H1 (cell line): ENCODE data around the gene PTPN21. TPM values are rescaled to one million over a fixed set of nuclear protein-coding genes. Genes with fewer than 3 reads are reported as not detected.

Experiments used
- CTCF ChIA-PET: fragments of 300-600 bp; sonication (Branson Sonifier 250); formaldehyde crosslinking; loops from one replicate; lab custom pipeline; 2021; ENCODE audit not compliant: partially characterized antibody; lab: Charles Lee
- POLR2A ChIA-PET: fragments of 300-600 bp; sonication (Branson Sonifier 250); formaldehyde crosslinking; loops from one replicate; lab custom pipeline; 2021; ENCODE audit warnings: inconsistent platforms; ENCODE audit not compliant: partially characterized antibody; lab: Charles Lee
- DNase-seq, 2 experiments: peaks; one replicate each; pipeline versions ENCODE4 v3.0.0 to v3.0.0-alpha.2; 2010 to 2022; ENCODE audit warnings: low spot score in 2 of 2, low read depth in 1 of 2, mixed read lengths in 1 of 2
- FAIRE-seq: peaks from 2 replicates; lab custom pipeline; 2011; peaks lifted over from hg19 to GRCh38; lab: Jason Lieb, UNC
- H2AFZ ChIP-seq: 2 replicates; pipeline ENCODE4 v1.8.1; 2012; ENCODE audit warnings: low read length, inconsistent platforms
- H2AK5ac ChIP-seq: 2 replicates; pipeline ENCODE4 v1.6.1; 2013; ENCODE audit warnings: low read depth, low read length
- H2BK120ac ChIP-seq: replicated peaks from 2 replicates; pipeline ENCODE3; 2013; ENCODE audit warnings: low read depth, low read length, inconsistent platforms
- H2BK12ac ChIP-seq: 2 replicates; pipeline ENCODE4 v1.6.1; 2013; ENCODE audit warnings: low read depth, low read length
- H2BK15ac ChIP-seq: 2 replicates; pipeline ENCODE4 v1.6.1; 2013; ENCODE audit warnings: low read length
- H2BK20ac ChIP-seq: 2 replicates; pipeline ENCODE4 v1.6.1; 2013; ENCODE audit warnings: low read length
- H2BK5ac ChIP-seq: 2 replicates; pipeline ENCODE4 v1.6.1; 2013; ENCODE audit warnings: low read depth, low read length
- H3K14ac ChIP-seq: 2 replicates; pipeline ENCODE4 v1.6.1; 2013; ENCODE audit warnings: inconsistent platforms; ENCODE audit not compliant: insufficient read length
- H3K18ac ChIP-seq: 2 replicates; pipeline ENCODE4 v1.6.1; 2013; ENCODE audit warnings: low read length; ENCODE audit errors: extremely low read depth
- H3K23ac ChIP-seq: 2 replicates; pipeline ENCODE4 v1.6.1; 2013; ENCODE audit warnings: inconsistent platforms; ENCODE audit not compliant: insufficient read length
- H3K23me2 ChIP-seq: 2 replicates; pipeline ENCODE4 v1.6.1; 2013; ENCODE audit warnings: low read depth, low read length
- H3K27ac ChIP-seq: 2 replicates; pipeline ENCODE4 v1.6.1; 2011; ENCODE audit warnings: low read depth, low read length, inconsistent platforms
- H3K27me3 ChIP-seq, 4 experiments: replicated peaks in 1 of 4; 1 replicate in 1 of 4; 2 replicates in 3 of 4; pipeline versions ENCODE4 v1.6.1 to v1.8.1; 2011 to 2013; ENCODE audit warnings: low read length in 3 of 4, mild to moderate bottlenecking in 3 of 4, inconsistent platforms in 2 of 4, mixed read lengths in 2 of 4, moderate library complexity in 1 of 4; ENCODE audit not compliant: control insufficient read depth in 3 of 4, insufficient read depth in 3 of 4; ENCODE audit errors: extremely low read depth in 1 of 4
- H3K36me3 ChIP-seq, 4 experiments: 2 replicates each; pipeline versions ENCODE4 v1.6.1 to v1.8.1; 2011 to 2013; ENCODE audit warnings: mild to moderate bottlenecking in 4 of 4, low read length in 3 of 4, moderate library complexity in 2 of 4, control low read depth in 1 of 4, inconsistent platforms in 1 of 4; ENCODE audit not compliant: insufficient read depth in 4 of 4, control insufficient read depth in 2 of 4
- H3K4ac ChIP-seq: replicated peaks from 2 replicates; pipeline ENCODE3; 2013; ENCODE audit warnings: low read length, low read depth, mixed read lengths, inconsistent platforms; ENCODE audit not compliant: insufficient read length
- H3K4me1 ChIP-seq, 4 experiments: replicated peaks in 1 of 4; 1 replicate in 1 of 4; 2 replicates in 3 of 4; pipeline versions ENCODE4 v1.6.1 to v1.8.1; 2011 to 2013; ENCODE audit warnings: low read length in 3 of 4, inconsistent platforms in 2 of 4, mixed read lengths in 1 of 4; ENCODE audit not compliant: insufficient read depth in 4 of 4, control insufficient read depth in 3 of 4
- H3K4me2 ChIP-seq, 2 experiments: 2 replicates each; pipeline versions ENCODE4 v1.6.1 to v1.8.1; 2011 to 2013; ENCODE audit warnings: low read depth in 2 of 2, low read length in 2 of 2, control low read depth in 1 of 2, inconsistent platforms in 1 of 2, mild to moderate bottlenecking in 1 of 2; ENCODE audit not compliant: insufficient read depth in 1 of 2
- H3K4me3 ChIP-seq, 4 experiments: fragments of 200-600, 300-600 bp in 1 of 4; sonication (generic), shearing (Covaris generic), sonication (Bioruptor Twin) in 1 of 4; 2 replicates each; pipeline versions ENCODE4 v1.5.1 to v1.8.1; 2011 to 2016; ENCODE audit warnings: low read length in 4 of 4, low read depth in 3 of 4, control low read depth in 2 of 4, inconsistent platforms in 2 of 4, mild to moderate bottlenecking in 2 of 4, mixed read lengths in 1 of 4, moderate library complexity in 1 of 4; ENCODE audit not compliant: insufficient read depth in 2 of 4; ENCODE audit errors: extremely low read depth in 1 of 4
- H3K56ac ChIP-seq: replicated peaks from 2 replicates; pipeline ENCODE3; 2013; ENCODE audit warnings: low read depth, mild to moderate bottlenecking, mixed read lengths, low read length, inconsistent platforms; ENCODE audit not compliant: insufficient read length
- H3K79me1 ChIP-seq: 2 replicates; pipeline ENCODE4 v1.6.1; 2013; ENCODE audit warnings: low read depth, low read length, control low read depth
- H3K79me2 ChIP-seq, 2 experiments: 2 replicates each; pipeline versions ENCODE4 v1.6.1 to v1.8.1; 2012 to 2013; ENCODE audit warnings: low read length in 2 of 2, mild to moderate bottlenecking in 2 of 2, inconsistent platforms in 1 of 2; ENCODE audit not compliant: insufficient read depth in 2 of 2, control insufficient read depth in 1 of 2
- H3K9ac ChIP-seq, 4 experiments: replicated peaks in 1 of 4; 1 replicate in 1 of 4; 2 replicates in 3 of 4; pipeline versions ENCODE4 v1.6.1 to v1.8.1; 2011 to 2013; ENCODE audit warnings: low read depth in 3 of 4, low read length in 3 of 4, control low read depth in 2 of 4, mild to moderate bottlenecking in 2 of 4, moderate library complexity in 2 of 4, inconsistent platforms in 1 of 4; ENCODE audit errors: extremely low read depth in 1 of 4
- H3K9me3 ChIP-seq, 2 experiments: 2 replicates each; pipeline versions ENCODE4 v1.6.1 to v1.8.1; 2012 to 2013; ENCODE audit warnings: mild to moderate bottlenecking in 2 of 2, moderate library complexity in 2 of 2, control low read depth in 1 of 2, inconsistent platforms in 1 of 2, low read depth in 1 of 2, low read length in 1 of 2, mixed read lengths in 1 of 2; ENCODE audit not compliant: insufficient read depth in 2 of 2
- H4K20me1 ChIP-seq, 2 experiments: replicated peaks in 1 of 2; 2 replicates each; pipeline versions ENCODE3 to v1.8.1; 2011 to 2013; ENCODE audit warnings: inconsistent platforms in 2 of 2, low read length in 2 of 2, mild to moderate bottlenecking in 1 of 2; ENCODE audit not compliant: insufficient read depth in 2 of 2, control insufficient read depth in 1 of 2
- H4K5ac ChIP-seq: 2 replicates; pipeline ENCODE4 v1.6.1; 2013; ENCODE audit warnings: low read length, low read depth, mixed read lengths, inconsistent platforms; ENCODE audit not compliant: insufficient read length
- H4K8ac ChIP-seq: 2 replicates; pipeline ENCODE4 v1.8.0; 2013; ENCODE audit warnings: mild to moderate bottlenecking, moderate library complexity, low read length, inconsistent platforms; ENCODE audit not compliant: insufficient read depth; ENCODE audit errors: extremely low read depth
- H4K91ac ChIP-seq: replicated peaks from 2 replicates; pipeline ENCODE3; 2013; ENCODE audit warnings: low read length, mixed read lengths, inconsistent platforms; ENCODE audit not compliant: insufficient read length
- CTBP2 ChIP-seq: IDR thresholded peaks from 2 replicates; pipeline ENCODE4 v1.7.0; 2011; ENCODE audit warnings: borderline replicate concordance, mild to moderate bottlenecking, moderate library complexity, mixed read lengths, low read length; ENCODE audit not compliant: insufficient read depth, insufficient read length
- EP300 ChIP-seq, 2 experiments: IDR thresholded peaks; 1 replicate in 1 of 2; 2 replicates in 1 of 2; pipeline ENCODE4 v1.6.1; 2011 to 2012; ENCODE audit warnings: low read depth in 2 of 2, low read length in 2 of 2, mild to moderate bottlenecking in 2 of 2, borderline replicate concordance in 1 of 2, inconsistent platforms in 1 of 2, moderate library complexity in 1 of 2
- EZH2 ChIP-seq: fragments of 200-600 bp; sonication (generic); IDR thresholded peaks from 2 replicates; pipeline ENCODE4 v1.7.1; 2012; ENCODE audit warnings: low read depth, mild to moderate bottlenecking, moderate library complexity, low read length, inconsistent platforms; ENCODE audit not compliant: severe bottlenecking
- HDAC6 ChIP-seq: IDR thresholded peaks from one replicate; pipeline ENCODE4 v1.7.1; 2012; ENCODE audit warnings: low read depth, mild to moderate bottlenecking, inconsistent platforms, low read length, moderate library complexity
- JUND ChIP-seq: IDR thresholded peaks from 2 replicates; pipeline ENCODE4 v1.6.1; 2011; ENCODE audit warnings: mild to moderate bottlenecking, improper control_type of control experiment, low read length
- KDM5A ChIP-seq: fragments of 200-600 bp; IDR thresholded peaks from 2 replicates; pipeline ENCODE4 v1.7.1; 2012; ENCODE audit warnings: mild to moderate bottlenecking, low read length, inconsistent platforms, mixed read lengths
- NANOG ChIP-seq: IDR thresholded peaks from 2 replicates; pipeline ENCODE4 v1.6.1; 2011; ENCODE audit warnings: low read length, low read depth, mild to moderate bottlenecking, inconsistent platforms; ENCODE audit not compliant: insufficient read depth, poor library complexity, severe bottlenecking
- NRF1 ChIP-seq: IDR thresholded peaks from 2 replicates; pipeline ENCODE4 v1.6.1; 2011; ENCODE audit warnings: mild to moderate bottlenecking, low read depth, low read length, improper control_type of control experiment
- SP4 ChIP-seq: IDR thresholded peaks from 2 replicates; pipeline ENCODE4 v1.6.1; 2012; ENCODE audit warnings: low read length, inconsistent platforms
- SRF ChIP-seq: IDR thresholded peaks from 2 replicates; pipeline ENCODE4 v1.6.1; 2011; ENCODE audit warnings: mild to moderate bottlenecking, low read depth, low read length, moderate library complexity
- SUZ12 ChIP-seq: fragments of 200-600 bp; sonication (generic); IDR thresholded peaks from 2 replicates; pipeline ENCODE4 v1.6.1; 2012; ENCODE audit warnings: mild to moderate bottlenecking, inconsistent platforms, low read length, moderate library complexity, mixed read lengths
- WGBS, 2 experiments: shearing (Covaris generic) in 1 of 2; methylation state at CpG; one replicate each; pipeline versions ENCODE4 v1.1.6 to v1.1.7; 2013 to 2015; ENCODE audit warnings: low lambda C conversion rate in 2 of 2, mixed read lengths in 2 of 2, inconsistent platforms in 1 of 2, low coverage in 1 of 2, missing lambda C conversion rate in 1 of 2; ENCODE audit not compliant: insufficient replicate concordance in 2 of 2, insufficient coverage in 1 of 2, insufficient read length in 1 of 2; ENCODE audit errors: extremely low coverage in 1 of 2, missing lambda C conversion rate in 1 of 2; 5-methylcytosine and 5-hydroxymethylcytosine counted together
- polyA plus RNA-seq, 7 experiments: library from polyadenylated mRNA; depleted of rRNA in 3 of 7; stranded (reverse) in 5 of 7; unstranded in 2 of 7; fragments of >200 nt in 5 of 7; fragments of 200-250 nt in 2 of 7; gene quantifications; 1 replicate in 5 of 7; 2 replicates in 1 of 7; 4 replicates in 1 of 7; pipeline versions ENCODE4 v1.2.1 to v1.2.3, GENCODE V29; 2011 to 2013; ENCODE audit warnings: missing spikeins in 2 of 7, mixed read lengths in 2 of 7
- total RNA-seq: library from RNA; stranded (reverse); fragmentation: NEBNext Ultra II Directional; extraction: Animal tissue kit (Norgen Biotek cat#: 25700); gene quantifications from 2 replicates; pipeline ENCODE4 v1.2.1, GENCODE V29; 2021
- TF ChIP-seq, protein P1 (sequence below): IDR thresholded peaks from 2 replicates; pipeline ENCODE4 v1.6.1; 2012; ENCODE audit warnings: low read length, inconsistent platforms

PTPN21 gene
- total and polyA plus RNA-seq, 2 of the 8 experiments (the other 6 are each of a cell fraction or from before 2014, with no cell fraction given), result 6.5 to 16.1 TPM

DNA sequence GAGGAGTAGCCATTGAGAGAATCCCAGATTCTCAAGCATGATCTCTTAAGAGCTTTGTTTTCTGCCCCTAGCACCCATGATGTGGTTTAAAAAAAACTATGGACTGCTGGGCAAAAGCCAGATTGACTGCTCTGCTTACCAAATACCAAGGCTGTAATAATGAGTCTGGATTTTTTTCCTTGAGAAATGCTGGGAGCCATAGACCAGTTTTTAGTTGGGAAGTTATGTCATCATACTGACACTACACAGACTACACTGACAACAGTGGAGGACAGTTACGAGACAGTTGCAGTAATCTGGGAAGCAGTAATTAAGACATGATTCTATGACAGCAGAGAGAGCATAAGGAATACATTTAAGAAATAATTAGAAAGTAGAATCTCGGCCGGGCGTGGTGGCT, 133.5 kb downstream of the PTPN21 start:
- H3K9me3 ChIP-seq, result no peaks in the 10 kb centered on the region
- H3K4me3 ChIP-seq, result no peak overlapping the region
- no peak overlapping the region for H2BK120ac ChIP-seq
- H3K4me1 ChIP-seq, result no peaks in the 10 kb centered on the region
- POLR2A ChIA-PET, result no interaction called here
- no peak overlapping the region for H3K14ac ChIP-seq
- DNase-seq, result no peak
- no peak overlapping the region for H4K8ac ChIP-seq
- no peak overlapping the region for H3K27ac ChIP-seq
- H2BK12ac ChIP-seq, result no peak overlapping the region
- no peaks in the 10 kb centered on the region for H3K79me1 ChIP-seq
- H3K9ac ChIP-seq, result no peak overlapping the region
- 96% methylated on average over 4 of the region's 4 CpGs; no CpG with 5 or more reads in 1 of the 2 experiments for WGBS, 2 experiments
- no peak overlapping the region for H3K23ac ChIP-seq
- no peak overlapping the region for H2AK5ac ChIP-seq
- no peak overlapping the region for H2BK15ac ChIP-seq
- H2AFZ ChIP-seq, result no peak overlapping the region
- no peak overlapping the region for H3K4me2 ChIP-seq
- H3K36me3 ChIP-seq, result peaks cover 0 to 4% (median 0%) of the 10 kb centered on the region in 4 experiments; a peak in 2 of 8 replicates
- H4K20me1 ChIP-seq, result no peaks in the 10 kb centered on the region
- no peaks in the 10 kb centered on the region for H3K79me2 ChIP-seq
- H3K27me3 ChIP-seq, result no peaks in the 10 kb centered on the region
- H4K5ac ChIP-seq, result no peak overlapping the region
- H2BK5ac ChIP-seq, result no peak overlapping the region
- no peak overlapping the region for H3K18ac ChIP-seq
- TF ChIP-seq HDAC6, result no peak
- no peak for TF ChIP-seq SRF
- TF ChIP-seq NANOG, result no peak
- TF ChIP-seq CTBP2, result no peak
- no peak for TF ChIP-seq JUND
- TF ChIP-seq SP4, result no peak
- TF ChIP-seq KDM5A, result no peak
- no peak for TF ChIP-seq NRF1
- TF ChIP-seq EP300 (IDR thresholded peaks at IDR 0.05; ENCODE audit: borderline replicate concordance in 1 of 2, low read depth in 2 of 2, low read length in 2 of 2), result no peak
- TF ChIP-seq, protein P1, sequence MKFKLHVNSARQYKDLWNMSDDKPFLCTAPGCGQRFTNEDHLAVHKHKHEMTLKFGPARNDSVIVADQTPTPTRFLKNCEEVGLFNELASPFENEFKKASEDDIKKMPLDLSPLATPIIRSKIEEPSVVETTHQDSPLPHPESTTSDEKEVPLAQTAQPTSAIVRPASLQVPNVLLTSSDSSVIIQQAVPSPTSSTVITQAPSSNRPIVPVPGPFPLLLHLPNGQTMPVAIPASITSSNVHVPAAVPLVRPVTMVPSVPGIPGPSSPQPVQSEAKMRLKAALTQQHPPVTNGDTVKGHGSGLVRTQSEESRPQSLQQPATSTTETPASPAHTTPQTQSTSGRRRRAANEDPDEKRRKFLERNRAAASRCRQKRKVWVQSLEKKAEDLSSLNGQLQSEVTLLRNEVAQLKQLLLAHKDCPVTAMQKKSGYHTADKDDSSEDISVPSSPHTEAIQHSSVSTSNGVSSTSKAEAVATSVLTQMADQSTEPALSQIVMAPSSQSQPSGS, result no peak
- TF ChIP-seq SUZ12, result no peak
- no peak for TF ChIP-seq EZH2
- TF ChIP-seq, all 59 proteins: peak for 0
- CTCF ChIA-PET, result no interaction called here
- Histone ChIP-seq H2BK20ac (no peak overlapping the region), H4K91ac (no peak overlapping the region), H3K4ac (no peak overlapping the region), H3K23me2 (no peaks in the 10 kb centered on the region), H3K56ac (no peak overlapping the region)
- no peak for FAIRE-seq
